GM18858 (cell line): ENCODE measurements around the gene EHD3.

ENCODE experiments used
- ATAC-seq: cut with Tn5 transposase; IDR thresholded peaks from one replicate; pipeline ENCODE4 v1.9.1; 2021; ENCODE audit not compliant: unreplicated experiment

Gene EHD3

GRCh38 chr2:31254237-31255203, 20.6 kb downstream of the EHD3 start:
- no peak for ATAC-seq

DNA sequence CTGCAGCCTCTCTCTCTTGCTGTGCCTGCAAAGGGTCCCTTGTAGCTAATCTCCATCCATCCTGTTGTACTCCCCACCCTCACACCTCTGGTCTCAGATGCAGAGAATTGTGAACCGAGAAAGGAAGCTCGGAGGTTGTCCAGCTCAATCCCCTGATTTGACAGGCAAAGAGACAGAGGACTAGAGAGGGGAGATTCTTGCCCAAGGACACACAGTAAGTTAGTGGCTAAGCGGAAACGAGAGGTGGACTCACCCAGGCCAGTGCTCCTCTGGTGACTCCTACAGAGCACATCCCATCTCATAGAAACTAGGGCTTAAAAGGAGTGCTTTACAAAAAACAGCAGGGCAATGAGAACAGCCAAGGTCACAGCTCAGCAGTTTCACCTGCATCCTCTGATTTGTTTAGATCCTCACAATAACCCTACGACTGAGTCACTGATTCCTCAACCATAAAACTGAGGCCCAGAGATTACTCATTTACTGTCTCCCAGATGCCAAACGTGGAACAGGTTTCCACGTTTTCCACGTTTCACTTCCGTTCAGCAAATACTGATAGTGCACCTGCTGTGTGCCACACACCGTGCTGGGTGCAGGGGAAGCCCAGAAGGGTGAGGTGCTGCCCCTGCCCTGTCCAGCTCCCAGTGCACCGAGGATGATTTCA, 22.1 kb downstream of the EHD3 start:
- peak; percentile 79 for ATAC-seq

- peak; percentile 1 for ATAC-seq
Observed at GRCh38 chr2:31256611-31257382, 22.8 kb downstream of the EHD3 start.

GRCh38 chr2:31258351-31258750, 24.4 kb downstream of the EHD3 start:
- peak; percentile 29 for ATAC-seq

DNA sequence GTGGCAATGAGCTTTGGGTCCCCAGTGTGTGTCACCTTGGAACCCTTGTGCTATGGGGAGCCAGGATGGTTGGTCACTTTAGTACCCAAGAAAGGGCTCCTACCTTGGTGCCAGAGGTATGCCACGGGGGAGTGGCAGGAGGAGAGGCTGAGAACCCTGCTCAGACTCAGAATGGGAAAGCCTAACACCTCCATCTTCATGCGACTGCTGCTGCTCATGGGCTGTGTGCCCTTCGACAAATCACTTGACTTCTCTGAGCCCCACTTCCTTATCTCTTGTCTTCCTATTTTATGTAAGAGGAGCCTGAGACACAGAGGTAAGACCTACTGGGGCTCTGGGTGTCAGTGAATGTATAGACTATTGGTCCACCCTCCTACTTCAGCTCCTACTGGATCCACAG, 25.1 kb downstream of the EHD3 start:
- ATAC-seq = no peak

DNA sequence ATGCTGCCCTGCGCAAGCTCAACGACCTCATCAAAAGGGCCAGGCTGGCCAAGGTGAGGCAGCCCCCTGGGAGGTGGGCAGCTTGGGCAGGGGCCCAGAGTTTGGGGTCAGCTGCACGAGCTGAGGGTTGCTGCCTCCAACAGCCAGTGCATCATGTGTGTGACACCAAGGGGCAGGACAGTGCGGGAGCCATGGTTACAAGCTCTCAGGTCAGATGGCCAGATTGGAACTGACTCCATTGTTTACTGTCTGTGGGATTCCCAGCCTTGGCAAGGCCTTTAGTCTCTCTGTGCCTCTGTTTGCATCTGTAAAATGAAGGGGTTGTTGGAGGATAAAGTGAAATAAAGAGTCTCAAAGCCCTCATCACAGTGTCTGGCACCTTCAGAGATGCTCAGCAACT, 26.9 kb downstream of the EHD3 start:
- no peak for ATAC-seq

- ATAC-seq = no peak
Observed at GRCh38 chr2:31263636-31264190, 29.8 kb downstream of the EHD3 start.

GRCh38 chr2:31265234-31265633, 31.3 kb downstream of the EHD3 start:
- ATAC-seq = no peak

DNA sequence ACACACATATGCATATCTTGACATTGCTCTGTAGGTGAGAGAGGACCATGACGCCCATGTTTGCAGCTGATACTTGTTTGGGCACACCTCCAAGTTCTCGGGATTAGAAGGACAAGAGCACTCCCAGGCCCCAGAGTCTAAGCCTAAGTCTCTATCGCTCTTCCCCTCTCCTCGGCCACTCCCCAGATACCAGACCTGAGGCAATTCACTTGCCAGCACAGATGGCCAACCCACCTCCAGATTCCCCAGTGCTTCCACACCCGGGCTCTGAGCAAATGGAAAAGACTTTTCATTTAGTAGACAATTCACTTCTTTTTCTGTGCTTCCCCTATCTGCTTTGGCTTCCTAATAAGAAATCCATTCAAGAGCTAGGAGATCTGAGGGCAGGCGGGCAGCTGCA, 32.9 kb downstream of the EHD3 start:
- no peak for ATAC-seq

DNA sequence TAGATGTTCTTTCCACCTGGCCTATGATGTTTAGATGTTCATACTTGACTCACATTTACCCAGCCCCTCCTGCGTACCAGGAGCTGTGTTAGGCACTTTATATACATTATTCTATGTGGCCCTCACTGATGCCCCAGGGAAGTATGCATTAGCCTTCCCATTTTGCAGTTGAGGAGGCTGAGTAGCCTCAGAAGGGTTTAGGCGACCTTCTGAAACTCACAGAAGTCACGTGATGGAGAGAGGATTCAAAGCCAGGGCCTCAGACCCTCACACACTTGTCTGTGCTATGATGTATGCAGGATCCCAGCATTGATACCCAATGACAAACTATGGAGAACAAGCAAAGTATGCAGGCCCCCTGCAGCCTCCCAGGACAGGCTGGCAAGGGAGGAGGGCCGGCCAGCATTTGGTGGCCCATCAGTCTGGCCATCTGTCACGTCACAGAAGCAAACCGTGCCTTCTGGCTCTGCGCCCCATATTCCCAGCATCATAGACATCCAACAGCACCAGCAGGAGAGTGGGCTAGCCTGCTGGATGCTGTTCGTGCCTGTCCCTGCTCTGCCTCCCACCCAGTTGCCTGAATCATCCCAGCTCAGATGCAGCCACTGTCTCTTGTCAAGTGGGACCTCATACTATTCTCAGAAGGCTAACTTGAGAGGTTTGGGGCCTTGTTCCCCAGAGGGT, 33.6 kb downstream of the EHD3 start:
- ATAC-seq = no peak

- no peak for ATAC-seq
Observed at GRCh38 chr2:31268344-31268743, 34.4 kb downstream of the EHD3 start.

DNA sequence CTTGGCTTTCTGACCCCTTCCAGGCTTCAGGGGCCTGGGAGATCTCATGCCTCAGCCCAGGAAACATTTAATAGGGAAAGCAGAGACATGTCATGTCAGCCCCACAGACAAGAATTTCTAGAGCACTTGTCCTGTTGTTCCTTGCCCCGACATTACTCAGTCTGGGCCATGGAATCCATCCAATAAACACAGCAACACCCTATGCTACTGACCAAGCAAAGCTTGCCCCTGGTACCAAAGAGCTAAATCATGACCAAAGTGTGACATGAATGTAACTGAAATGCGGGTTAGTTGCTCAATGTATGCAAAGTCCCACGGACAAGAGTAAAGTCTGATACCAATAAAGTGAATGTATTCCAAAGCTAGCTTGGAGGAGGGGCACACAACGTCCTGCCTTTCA, 35.1 kb downstream of the EHD3 start:
- no peak for ATAC-seq

DNA sequence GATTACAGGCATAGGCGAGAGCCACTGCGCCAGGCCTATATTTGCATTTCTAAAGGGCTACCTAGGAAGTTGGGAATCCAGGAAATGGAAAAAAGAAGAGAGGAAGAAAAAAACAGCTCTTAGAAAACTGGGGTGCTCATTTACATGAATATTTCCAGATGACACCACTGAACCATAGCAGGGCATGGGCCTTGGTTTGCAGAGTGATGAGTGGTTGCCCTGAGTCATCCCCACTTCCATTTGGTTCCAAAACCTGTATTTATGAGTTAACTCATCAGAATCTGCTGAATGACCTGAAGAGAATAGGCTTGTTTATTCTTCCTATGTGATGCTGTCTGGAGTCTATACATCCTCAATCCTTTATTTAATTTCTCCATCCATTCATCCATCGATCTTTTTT, 36.2 kb downstream of the EHD3 start:
- no peak for ATAC-seq

GRCh38 chr2:31270822-31271231, 36.9 kb downstream of the EHD3 start:
- ATAC-seq = no peak

DNA sequence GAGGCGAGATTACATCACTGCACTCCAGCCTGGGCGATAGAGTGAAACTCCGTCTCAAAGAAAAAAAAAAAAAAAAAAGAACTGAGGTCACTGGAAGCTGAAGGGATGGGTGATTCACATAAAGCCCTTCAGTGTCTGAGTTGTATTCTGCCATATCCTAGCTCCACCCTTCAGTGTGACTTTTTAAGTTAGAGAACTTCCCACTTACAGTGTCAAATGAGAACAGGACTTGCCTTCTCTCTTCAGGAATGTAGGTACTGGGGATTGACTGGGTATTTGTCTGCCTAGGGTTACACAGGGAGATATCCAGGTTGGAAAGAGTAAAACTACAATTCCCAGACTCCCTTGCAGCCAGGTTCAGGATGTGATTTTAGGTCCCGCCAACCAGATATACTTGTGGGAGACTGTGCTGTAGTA, 37.9 kb downstream of the EHD3 start:
- no peak for ATAC-seq

DNA sequence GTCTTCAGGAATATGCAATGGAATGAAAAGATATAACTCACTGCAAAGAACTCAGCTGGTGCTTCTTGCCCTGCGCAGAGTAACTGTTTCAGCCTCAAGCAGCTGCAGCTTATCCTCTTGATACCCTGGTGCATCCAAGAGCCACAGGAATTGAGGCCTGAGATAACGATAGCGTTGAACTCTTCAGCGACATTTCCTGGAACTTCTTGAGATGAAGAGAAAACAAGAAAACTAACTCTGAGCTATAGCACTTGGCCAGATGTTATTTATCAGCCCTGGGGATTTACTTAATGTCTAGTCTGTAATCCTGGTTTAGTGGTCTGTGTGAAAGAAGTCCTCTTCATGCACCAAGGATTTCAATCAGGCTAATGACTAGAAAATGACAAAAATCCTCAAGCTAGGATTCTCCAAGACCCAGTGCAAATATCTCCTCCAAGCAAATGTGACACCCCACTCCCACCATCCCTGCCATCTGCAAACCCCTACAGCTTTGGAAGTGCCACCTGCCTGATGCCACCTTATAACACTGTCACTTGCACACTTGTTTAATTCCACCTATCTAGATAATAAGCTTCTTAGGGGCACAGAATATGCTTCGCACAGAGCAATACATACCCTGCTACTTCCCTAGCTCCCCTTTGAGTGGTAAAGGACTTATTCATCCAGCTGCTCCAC, 40.6 kb downstream of the EHD3 start:
- ATAC-seq = no peak

- ATAC-seq = no peak
Observed at GRCh38 chr2:31275976-31276375, 42.0 kb downstream of the EHD3 start.

DNA sequence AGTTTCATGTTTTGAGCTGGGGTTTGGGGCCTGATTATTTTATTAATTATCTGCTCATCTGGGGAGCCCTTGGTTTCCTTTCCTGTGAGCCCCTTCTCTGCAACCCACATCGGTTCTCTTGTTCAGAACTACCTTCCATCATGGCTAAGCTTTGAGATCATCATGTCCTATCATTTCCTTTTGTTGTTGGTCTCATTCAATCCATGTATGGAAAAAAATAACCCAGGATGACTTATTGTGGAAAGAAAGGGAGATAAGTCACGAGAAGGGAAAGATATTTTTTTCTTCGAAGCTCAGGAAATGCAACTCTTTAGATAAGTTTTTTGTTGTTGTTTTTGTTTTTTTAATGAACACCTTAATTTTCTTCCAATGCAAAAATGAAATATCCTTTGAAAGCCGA, 43.7 kb downstream of the EHD3 start:
- ATAC-seq = no peak

GRCh38 chr2:31282634-31283033, 48.7 kb downstream of the EHD3 start:
- no peak for ATAC-seq
